IPS-11a (cell line): ENCODE measurements around the gene ETFRF1.

Experiments used
- H3K4me3 ChIP-seq: one replicate; pipeline ENCODE4 v1.5.1; 2013; ENCODE audit warnings: low read depth, low read length, control low read depth

ETFRF1 gene, protein sequence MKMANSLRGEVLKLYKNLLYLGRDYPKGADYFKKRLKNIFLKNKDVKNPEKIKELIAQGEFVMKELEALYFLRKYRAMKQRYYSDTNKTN

DNA sequence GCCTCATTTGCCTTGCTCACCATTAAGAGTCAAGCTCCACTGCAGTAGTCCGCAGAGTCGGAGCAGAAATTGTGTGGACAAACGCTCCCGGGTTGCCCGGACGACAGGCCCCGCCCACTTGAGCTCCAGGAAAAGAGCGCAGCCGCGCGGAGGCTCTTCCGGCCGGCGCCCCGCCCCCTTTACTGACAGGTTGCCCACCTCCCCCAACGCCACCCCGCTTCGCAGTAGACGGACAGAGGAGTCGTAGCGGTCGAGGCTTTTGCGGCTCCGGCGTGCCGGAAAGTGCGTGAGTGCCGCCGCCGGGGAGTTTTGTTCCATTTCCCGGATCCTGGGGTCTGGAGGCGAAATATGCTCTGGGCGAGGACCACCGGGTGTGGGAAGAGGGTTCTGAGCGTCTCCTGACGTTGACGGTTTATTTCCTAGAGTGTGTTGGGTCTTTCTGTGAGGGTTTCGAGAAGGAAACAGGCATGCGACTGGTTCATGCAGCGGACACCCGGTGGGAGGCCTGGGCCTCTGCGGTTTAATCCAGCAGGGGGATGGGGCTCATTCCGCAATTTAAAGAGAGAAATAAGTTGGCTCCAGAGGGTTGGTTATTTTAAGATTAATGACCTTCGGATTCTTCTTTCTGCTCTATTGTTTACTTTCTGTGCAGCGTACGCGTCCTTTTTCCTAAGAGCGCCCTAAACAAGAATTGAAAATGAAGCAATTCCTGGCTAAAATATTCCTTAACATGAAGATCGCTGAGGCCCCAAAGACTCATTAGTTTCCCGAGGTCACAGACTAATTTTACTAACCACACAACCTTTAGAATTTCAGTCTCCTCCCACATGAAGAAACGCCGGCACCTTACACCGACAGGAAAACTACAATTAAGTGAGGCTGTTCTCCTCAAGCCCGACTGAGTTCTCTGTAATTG lies at the start of gene ETFRF1, which contains the start of gene DNAI7:
TSS of gene ETFRF1 (plus strand) at position 182 of the 916 bp plus-strand sequence. CDS start 8,720 bp downstream, outside the sequence.
TSS of gene DNAI7 (minus strand) at position 105 of the 916 bp plus-strand sequence. CDS start at position 23, 82 bp downstream.
- H3K4me3 ChIP-seq = peak within 1 kb of the TSS; percentile 86

DNA sequence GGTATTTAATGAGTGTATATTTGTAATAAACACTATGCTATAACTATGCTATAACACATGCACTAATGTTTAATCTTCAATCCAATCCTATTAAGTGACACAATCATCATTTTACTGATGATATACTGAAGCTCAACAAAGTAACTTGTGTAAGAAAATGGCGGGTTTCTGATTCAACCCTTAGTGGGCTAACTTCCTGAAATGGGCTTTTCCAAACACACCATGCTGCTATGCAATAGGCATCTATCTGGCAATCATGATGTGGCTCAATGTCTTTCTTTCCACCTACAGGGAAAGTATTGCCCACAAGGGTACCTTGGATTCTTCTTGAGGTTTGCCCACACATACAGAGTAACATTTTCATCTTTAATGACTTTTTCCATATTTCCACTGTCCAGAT lies 48.4 kb upstream of the ETFRF1 start:
- H3K4me3 ChIP-seq = no peak overlapping the region

DNA sequence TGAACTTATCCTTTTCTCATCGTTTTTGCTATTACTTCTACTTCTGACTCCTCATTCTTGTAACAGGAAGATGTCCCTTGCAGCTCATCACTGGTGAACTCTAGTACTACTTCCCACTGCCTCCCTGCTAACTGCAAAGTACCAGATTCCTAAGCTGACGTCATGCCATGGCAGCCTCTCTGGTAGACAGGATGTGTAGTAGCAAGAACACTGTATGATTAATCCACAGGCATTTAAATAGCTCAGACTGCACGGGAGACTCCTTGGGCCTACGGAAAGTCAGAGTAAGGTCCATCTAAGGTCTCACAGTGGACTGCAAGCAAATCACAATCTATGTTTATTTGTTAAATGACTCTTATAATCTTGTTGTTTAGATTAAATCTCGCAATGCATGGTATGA lies 43.6 kb upstream of the ETFRF1 start:
- no peak overlapping the region for H3K4me3 ChIP-seq

DNA sequence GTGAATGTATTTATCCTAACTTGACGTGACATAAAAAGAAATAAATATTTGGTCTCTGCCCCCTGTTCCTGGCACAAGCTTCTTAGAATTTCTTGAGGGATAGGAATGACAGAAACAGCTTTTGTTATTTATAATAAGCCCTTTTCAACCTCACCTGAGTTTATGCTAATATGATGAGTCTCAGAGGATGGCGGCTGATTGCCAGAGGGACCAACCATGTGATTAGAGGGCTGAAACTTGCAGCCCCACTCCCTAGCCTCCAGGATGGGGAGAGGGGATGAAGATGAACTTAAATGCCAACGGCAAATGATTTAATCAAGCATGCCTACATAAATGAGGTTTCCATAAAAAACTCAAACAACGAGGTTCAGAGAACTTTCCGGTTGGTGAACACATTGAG lies 43.0 kb upstream of the ETFRF1 start:
- H3K4me3 ChIP-seq = no peak overlapping the region

DNA sequence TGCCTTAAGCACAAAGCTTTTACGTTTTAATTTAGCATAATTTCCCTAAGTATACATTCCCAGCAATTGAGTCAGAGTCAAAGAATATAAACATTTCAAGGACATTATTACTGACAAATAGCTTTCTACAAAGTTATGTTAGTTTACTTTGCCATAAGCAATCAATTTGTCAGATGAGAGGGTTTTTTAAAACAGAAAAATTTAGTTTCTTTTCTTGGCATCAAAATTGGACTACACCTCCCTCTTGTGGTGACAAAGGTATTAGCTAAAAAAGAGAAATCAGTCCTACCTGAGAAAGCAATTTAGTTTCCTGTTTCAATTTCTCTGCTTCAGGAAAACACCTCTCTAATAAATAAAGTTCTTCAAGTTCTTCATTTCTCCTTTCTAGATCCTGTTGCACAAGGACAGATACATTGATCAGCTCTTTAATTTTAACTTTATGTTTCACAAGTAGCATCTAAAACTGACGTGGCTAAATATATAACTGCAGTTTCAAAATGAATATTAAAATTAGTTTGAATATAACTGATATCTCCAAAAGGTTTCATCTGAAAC lies 39.9 kb upstream of the ETFRF1 start:
- no peak overlapping the region for H3K4me3 ChIP-seq

DNA sequence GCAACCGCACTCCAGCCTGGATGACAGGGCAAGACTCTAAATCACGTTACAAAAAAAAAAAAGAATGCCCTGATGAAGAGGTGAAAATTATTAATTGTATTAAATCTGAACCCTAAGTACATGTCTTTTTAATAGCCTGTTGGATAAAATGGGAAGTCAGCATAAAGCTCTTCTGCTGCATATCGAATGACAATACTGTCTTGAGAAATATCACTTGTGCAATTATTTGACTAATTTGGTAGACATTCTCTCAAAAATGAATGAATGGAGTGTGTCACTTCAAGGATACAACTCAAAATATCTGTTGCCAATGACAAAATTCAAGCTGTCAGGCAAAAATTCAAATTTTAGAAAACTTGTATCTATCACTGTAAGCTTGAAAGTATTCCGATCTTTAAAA lies 39.0 kb upstream of the ETFRF1 start:
- no peak overlapping the region for H3K4me3 ChIP-seq

DNA sequence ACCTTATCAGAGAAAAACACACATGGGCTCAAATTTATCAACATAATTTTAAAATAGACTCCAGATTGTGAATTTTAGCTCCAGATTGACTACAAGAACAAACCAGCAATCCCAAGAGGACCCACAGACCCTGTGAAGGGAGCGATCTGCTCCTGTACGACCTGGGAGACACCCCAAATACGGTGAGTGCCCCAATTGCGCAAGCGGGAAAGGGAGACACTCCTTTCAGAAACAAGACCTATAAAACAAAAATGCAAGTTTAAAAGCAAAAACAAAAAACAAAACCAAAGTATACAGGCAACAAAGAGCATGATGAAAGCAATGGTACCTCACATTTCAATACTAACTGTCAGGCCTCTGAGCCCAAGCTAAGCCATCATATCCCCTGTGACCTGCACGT lies 32.2 kb upstream of the ETFRF1 start:
- no peak overlapping the region for H3K4me3 ChIP-seq

DNA sequence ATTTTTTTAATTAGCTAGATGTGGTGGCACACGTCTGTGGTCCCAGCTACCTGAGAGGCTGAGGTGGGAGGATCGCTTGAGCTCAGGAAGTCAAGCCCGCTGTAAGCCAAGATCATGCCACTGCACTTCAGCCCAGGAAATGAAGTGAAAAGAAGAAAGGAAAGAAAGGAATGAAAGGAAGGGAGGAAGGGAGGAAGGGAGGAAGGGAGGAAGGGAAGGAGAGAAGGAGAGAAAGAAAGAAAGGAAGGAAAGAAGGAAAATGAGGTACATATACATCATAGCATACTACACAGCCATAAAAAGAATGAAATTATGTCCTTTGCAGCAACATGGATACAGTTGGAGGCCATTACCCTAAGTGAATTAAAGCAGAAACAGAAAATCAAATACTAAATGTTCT lies 12.3 kb upstream of the ETFRF1 start:
- H3K4me3 ChIP-seq = no peak overlapping the region

DNA sequence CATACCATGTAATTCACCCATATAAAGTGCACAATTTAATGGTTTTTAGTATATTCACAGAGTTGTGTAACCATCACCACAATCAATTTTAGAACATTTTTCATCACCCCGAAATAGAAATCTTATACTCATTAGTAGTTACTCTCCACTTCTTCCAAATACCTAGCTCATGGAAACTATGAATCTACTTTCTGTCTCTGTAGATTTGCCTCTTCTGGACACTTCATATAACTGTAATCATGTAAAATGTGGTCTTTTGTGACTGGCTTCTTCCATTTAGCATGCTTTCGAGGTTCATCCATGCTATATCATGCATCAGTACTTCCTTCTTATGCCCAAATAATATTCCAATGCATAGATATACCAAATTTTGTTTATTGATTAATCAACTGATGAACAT lies 10.9 kb upstream of the ETFRF1 start:
- H3K4me3 ChIP-seq = no peak overlapping the region

DNA sequence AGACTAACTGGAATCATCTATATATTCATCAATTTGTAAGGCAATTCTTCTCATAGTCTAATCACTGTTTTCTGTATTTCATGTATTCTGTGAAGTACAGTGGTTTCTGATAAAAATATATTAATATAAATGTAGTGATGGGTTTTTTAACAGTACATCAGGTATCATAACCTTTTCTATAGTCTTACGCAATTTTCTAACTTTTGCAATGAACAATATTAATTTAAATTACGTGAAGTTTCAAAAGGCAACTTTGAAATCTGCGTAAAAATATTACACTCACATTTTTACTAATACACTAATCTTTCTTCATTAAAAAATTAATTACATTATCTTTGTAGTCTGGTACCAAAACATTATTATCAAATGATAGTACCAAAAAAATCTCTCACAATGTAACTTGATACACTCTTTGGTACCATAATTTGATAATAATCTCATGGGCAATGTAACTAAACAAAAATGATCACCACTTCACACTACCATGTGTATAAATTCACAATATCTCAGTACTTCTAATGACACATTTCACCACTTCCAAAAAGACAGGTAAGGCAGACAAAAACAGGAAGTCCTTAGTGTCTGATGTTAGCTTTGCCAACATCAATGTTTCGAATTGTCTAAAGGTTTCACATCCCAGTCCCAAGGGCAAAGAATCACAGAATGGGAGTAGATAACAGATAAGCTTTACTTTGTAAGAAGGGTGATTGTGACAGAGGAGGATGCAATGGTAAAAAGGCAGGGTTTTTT lies 8.8 kb upstream of the ETFRF1 start:
- no peak overlapping the region for H3K4me3 ChIP-seq

DNA sequence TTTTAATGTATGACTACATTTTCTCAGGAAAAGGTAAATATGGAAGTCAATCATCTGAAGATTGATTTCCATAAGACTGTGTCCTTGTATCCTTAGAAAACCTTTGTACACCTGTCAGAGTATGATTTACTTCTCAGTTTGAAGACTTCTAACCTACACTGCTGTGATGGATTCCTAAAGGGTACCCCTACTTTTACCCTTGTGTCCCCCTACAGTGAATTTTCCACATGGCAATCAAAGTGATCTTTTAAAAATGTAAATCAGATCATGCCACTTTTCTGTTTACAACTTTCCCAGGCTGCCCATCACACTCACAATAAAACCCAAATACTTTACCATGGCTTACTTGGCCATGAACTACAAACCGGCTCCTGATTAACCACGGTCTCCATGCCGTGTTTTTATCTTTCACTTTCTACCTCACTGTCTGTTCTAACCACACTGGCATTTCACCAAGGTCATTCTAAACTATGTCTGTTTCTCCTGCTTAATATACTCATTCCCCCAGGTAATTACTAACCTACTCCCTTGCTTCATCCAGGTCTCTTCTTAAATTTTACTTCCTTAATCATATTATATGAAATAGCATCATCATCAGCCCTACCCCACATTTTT lies 8.1 kb upstream of the ETFRF1 start:
- H3K4me3 ChIP-seq = no peak overlapping the region

DNA sequence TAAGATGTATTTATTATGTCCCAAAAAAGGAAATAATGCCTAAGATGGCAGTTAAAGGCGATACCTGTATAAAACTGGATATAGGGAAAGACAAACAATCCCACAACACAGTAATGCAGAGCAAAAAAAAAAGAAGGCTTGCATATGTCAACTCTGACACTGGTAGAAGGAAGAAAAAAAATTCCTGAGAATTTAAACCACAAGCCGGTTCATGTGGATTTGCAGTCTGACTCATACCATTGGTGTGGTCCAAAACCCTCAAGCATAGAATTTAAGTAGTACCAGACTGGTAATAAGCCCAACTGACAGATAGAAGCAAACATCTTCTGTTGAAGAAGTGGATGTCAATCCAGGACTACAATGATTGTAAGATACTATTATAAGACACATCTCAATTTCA lies 7.3 kb upstream of the ETFRF1 start:
- H3K4me3 ChIP-seq = no peak overlapping the region

DNA sequence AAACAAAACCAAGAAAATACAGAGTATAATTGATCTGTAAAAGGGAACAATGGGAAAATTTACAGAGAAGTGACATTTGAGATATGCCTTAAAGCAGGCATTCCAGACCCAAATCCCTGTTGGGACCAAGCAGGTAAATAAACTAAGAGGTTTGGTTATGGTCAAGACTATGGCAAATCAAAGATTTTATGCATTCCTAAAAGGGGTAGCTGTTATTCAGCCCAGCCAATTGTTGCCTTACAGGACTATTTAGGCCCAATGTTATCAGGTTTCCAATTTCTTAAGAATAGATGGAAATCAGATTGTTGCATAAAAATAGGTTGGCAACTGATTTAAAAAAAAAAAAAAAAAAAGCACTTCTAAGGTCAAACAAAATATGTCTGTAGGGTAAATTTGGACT lies 5.4 kb upstream of the ETFRF1 start:
- no peak overlapping the region for H3K4me3 ChIP-seq

DNA sequence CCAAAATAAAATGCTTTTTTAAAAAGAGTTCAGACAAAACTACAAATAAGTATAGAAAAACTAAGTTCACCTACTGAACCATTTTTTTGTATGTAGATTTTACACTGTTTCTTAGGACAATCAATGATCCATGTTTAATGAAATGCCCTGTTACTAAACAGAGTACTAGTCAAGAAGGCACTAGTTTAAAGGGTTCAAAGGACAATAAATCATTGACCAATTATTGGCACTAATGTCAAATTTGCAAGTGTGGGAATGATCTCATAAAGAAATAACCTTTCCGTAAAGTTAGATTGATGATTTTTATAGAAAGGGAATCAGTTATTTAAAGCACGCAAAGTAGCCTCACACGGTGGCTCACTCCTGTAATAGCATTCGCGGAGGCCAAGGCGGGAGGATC lies 4.2 kb upstream of the ETFRF1 start:
- H3K4me3 ChIP-seq = no peak overlapping the region

DNA sequence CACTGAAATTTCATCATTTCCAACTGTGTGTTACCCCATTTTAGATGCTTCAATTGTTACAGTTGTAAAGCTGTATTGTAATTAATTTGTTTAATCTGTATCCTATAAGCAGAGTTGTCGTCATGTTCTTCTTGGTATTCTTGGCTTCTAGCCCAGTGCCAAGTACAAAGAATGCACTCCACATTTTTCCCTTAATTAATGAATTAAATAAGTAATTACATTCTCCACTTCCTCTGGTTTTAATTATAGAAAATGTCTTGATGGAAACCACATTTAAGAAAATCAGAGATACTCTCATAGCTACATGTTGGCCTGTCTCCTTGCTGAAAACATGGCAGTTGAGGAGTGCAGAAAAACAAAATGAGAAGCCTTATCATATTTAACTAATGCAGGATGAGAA lies 823 bp upstream of the ETFRF1 start:
- peak overlapping the region; percentile 2 for H3K4me3 ChIP-seq

DNA sequence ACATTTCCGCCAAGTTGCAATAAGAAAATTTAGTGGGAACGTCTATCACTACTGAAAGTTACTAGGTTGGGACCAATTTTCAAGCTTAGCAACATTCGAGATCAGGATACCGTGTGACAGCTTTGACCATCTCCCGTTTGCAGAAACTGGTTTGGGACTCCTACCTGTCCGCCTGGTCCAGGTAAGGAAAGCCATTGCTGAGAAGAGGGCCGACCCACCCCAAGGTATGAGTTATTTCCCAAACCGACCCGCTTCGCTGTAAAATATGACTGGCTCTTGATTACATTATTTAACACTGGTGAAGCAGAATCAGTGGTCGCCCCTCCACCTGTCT lies 348 bp upstream of the ETFRF1 start:
- H3K4me3 ChIP-seq = peak overlapping the region; percentile 86

DNA sequence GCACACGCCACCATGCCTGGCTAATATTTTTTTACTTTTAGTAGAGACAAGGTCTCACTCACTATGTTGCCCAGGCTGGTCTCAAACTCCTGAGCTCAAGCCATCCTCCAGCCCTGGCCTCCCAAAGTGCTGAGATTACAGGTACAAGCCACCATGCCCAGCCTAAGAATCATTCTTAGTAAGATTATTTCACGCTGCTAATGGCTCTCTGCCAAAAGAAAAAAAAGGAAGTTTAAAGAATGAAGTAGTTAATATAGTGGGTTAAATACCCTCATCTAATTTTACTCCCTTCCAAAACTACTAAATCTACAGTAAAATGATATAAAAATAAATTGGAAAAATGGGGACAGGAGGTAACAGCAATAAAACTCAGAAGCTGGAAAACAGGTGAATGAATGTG lies 2.6 kb downstream of the ETFRF1 start:
- H3K4me3 ChIP-seq = no peak overlapping the region

DNA sequence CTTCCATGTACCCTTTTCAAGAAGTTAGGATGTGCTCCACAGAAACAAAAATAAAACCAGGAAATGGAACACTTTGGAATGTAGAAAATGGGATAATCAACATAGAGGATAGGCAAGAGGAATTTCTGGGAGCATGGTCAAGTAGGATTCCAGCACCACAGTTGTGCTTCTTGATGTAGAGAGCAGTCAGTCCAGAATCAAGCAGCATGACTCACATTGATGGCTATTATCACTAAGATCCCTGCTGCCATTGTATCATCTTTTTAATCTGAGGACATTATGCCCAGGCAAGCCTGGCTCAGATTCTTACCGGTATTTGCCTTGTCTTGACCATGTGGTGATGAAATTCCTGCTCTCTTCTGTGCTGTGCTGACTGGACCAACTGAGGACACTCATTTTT lies 5.7 kb downstream of the ETFRF1 start:
- no peak overlapping the region for H3K4me3 ChIP-seq

DNA sequence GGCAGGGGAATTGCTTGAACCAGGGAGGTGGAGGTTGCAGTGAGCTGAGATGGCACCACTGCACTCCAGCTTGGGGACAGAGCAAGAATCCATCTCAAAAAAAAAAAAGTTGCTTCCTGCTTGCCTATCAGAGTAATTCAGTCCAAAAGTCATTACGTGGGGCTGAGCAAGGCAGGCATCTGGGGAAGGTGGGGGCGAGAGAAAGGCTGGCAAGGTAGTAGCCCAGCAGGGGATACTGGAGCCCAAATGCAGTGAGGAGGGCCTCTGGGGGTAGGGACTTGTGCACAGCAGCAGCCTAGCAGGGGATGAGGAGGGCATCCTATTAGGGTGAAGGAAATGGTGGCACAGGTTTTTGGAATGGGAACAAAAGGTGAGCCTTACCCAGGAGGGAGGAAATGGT lies 7.1 kb downstream of the ETFRF1 start:
- no peak overlapping the region for H3K4me3 ChIP-seq

DNA sequence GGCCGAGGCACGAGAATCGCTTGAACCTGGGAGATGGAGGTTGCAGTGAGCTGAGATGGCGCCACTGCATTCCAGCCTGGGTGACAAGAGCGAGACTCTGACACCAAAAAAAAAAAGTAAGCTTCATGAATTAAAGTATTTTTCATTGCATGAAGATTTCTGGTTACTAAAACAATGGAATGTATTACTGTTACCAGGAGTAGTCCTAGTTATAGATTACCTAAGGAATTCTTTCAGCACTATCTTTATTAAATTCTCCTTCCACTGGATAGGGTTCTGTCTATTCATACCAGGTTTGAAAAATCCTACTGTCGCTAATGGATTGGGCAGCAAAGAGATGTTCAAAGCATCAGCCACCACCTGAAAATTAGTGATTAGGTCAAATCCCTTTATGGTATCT lies 12.4 kb downstream of the ETFRF1 start:
- H3K4me3 ChIP-seq = no peak overlapping the region

DNA sequence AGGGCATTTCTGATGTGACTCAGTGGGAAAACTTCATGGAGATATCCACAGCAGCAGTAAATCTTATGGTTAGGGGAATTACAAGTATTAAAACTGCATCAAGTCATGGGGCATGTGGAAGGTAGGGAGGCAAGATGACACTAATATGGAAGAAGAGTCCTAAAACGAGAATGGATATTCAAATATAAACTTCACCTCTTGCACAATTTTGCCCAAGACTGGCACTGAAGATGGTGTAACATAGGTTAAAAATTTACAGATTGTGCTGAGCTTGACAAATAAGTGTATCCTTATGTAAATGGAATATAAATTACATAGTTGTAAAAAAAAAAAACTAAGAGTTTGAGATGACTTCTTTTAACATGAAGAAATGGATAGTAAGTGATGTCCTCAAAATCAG lies 12.8 kb downstream of the ETFRF1 start:
- no peak overlapping the region for H3K4me3 ChIP-seq
